HG02763 (cell line): ENCODE data around the gene MT1F.
"Not testable (repeated sequence)": the region's sequence is repeated elsewhere in the genome, so short reads cannot be mapped to it uniquely, and the experiment has no call there.

Experiments
- ATAC-seq: cut with Tn5 transposase; IDR thresholded peaks from one replicate; pipeline ENCODE4 v1.9.1; 2021; ENCODE audit warnings: mild to moderate bottlenecking, moderate library complexity; ENCODE audit not compliant: unreplicated experiment

The MT1F gene

DNA sequence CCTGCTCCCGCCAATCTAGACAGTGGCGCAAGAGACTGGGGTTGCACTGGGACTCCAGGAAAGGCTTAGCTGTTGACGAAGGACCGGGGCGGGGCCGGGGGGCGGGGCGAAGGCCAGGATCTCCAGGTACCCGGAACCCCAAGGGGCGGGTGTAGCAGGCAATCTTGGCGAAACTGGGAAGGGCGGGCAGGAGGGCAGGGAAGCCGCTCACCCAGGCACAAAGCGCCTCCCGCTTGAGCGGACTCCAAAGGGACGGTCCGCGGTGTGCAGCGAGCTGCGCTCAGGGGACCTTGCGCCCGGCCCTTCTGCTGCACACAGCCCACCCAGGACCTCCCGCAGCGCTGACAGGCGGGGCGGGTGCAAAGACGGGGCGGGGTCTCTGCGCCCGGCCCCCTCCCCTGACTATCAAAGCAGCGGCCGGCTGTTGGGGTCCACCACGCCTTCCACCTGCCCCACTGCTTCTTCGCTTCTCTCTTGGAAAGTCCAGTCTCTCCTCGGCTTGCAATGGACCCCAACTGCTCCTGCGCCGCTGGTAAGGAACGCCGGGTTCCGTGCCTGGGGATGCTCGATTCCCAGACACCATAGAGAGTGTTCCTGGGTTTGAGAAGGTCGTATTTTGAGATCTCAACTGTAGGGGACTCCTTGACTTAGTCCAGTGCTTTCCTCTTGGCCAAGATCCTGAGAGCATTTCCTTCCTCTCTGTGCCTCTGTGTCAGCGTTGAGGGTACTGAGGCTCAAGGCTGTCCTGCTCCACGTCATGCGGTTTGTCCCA is at the start of gene MT1F:
Gene MT1F, plus strand, starts transcription at position 405 of the 772 bp plus-strand sequence. Its CDS starts 100 bp downstream, at position 505.
- no peak for ATAC-seq

DNA sequence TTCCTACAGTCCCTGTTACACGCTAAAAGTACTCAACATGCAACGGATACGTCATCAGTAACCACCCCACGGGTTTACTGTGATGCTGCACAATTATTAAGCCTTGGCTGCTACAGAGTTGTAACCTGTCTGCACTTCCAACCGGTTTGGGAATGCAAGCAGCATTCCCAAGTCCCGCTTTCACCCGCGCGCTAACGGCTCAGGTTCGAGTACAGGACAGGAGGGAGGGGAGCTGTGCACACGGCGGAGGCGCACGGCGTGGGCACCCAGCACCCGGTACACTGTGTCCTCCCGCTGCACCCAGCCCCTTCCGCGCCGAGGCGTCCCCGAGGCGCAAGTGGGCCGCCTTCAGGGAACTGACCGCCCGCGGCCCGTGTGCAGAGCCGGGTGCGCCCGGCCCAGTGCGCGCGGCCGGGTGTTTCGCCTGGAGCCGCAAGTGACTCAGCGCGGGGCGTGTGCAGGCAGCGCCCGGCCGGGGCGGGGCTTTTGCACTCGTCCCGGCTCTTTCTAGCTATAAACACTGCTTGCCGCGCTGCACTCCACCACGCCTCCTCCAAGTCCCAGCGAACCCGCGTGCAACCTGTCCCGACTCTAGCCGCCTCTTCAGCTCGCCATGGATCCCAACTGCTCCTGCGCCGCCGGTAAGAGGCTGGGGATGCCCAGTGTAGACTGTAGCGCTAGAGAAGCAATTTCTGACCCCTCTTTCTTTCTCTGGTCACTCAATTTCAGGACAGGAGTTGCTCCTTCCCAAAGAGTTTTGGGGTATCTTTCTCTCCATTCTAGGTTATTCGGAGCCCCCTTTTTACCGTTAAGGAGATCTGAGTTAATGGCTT is 49.5 kb upstream of the MT1F start, which contains the start of gene MT2A:
Gene MT2A, plus strand, starts transcription at position 542 of the 833 bp plus-strand sequence. Its CDS starts 72 bp downstream, at position 614.
- ATAC-seq = peak; percentile 87

DNA sequence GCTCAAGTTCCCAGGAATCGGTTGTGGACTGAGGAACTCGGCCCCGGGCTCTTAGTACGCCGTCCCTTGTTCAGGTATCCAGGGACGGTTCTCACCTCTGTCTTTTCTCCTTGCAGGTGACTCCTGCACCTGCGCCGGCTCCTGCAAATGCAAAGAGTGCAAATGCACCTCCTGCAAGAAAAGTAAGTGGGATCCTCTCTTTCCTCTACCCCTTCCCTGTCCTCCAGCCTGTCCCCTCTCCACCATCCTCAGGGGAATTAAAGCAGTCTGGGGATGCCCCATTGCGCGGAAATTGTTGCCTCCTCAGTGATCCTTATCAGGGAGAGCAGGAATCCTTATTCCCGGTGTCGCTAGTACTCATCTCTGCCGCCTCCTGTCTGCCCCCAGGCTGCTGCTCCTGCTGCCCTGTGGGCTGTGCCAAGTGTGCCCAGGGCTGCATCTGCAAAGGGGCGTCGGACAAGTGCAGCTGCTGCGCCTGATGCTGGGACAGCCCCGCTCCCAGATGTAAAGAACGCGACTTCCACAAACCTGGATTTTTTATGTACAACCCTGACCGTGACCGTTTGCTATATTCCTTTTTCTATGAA is 48.8 kb upstream of the MT1F start:
- ATAC-seq = no peak

DNA sequence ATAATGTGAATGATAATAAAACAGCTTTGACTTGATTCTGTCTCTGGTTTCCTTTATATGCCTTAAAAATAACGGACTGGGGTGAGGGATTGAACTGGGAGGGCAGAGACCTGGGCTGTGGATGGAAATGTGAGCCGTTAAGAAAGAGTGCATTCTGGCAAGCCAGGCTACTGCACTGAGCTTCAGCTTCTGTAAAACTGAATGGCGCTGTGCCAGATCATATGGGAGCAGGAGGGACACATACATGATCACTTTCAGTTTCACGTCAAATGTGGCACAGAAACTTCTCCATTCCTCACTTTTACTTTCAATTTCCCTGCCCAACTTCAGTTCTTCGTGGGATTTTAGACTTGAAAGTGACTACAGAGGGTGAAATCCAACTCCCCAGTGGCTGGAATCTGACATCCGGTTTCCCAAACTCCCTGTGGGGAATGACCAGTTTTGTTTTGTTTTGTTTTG is 48.3 kb upstream of the MT1F start:
- ATAC-seq = no peak

DNA sequence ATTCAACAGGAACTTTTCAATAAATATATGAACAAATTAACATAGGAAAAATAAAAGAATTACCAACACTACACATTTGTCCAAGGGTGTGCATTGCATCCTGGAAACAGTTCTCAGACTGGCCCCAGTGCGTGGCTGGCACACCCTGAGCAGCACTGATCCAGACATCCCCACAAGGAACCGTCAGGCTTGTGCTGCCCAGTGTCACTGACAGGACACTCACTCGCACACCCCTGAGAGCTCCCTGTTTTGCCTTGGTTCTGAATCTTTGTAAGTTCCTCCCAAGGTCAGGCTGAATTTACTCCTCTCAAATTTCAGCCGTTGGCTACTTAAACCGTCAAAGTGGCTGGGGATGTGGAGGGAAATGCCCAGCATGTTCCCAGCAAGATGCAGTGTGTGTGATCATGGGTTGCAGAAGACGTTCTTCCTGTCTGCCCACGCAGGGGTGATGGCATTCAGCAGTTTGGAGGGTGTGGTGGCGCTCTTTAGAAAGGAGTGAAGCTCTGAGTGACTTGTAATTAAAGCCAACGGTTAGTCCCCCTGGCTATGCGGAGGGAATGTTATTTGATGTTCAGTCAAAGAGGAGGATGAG is 47.6 kb upstream of the MT1F start:
- peak; percentile 32 for ATAC-seq

DNA sequence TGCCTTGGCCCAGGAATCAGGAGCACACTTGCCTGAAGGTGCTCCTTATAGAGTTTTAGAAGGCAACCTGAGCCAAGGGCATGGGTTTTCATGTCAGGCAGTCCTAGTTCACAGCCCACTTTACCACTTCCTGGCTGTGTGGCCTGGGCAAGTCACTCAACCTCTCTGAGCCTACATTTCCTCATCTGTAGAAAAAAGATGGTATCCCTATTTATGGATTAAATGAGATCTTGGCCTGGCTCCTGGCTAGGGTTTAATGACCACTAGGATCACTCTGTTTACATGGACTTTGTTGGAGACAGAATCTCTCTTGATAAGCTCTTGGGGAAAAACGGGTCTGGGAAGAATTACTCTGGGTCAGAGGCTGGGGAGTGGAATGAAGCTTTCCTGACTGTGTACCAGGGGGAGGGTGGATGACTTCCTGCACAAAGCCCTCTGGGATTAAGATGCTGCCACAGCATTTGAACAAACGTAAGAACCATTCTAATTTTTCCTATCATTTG is 47.1 kb upstream of the MT1F start:
- ATAC-seq = no peak

DNA sequence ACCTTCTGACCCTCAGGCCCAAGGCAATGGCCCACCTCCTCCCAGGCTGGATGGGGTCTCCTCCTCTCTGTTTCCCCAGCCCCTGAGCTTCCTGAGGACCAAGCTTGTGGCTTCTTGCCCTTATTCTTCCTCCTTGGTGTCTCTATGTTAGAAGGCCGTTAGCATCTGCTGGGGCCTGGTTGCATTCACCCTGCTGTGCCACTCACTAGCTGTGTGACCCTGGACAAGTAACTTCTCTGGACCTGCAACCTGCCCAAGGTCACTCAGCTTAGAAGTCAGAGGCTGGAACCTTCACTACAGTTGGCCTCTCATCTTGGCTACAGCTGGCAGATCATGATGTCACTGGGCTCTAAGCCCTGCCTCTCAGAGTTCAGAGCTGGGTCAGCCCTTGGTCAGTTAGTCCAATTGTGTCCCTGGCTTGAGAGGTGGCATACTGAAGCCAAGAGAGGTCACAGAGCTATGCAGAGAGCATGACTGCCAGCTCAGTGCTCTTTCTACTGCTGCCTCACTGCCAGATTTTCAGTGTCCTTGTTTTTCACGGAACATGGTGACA is 46.4 kb upstream of the MT1F start:
- no peak for ATAC-seq

DNA sequence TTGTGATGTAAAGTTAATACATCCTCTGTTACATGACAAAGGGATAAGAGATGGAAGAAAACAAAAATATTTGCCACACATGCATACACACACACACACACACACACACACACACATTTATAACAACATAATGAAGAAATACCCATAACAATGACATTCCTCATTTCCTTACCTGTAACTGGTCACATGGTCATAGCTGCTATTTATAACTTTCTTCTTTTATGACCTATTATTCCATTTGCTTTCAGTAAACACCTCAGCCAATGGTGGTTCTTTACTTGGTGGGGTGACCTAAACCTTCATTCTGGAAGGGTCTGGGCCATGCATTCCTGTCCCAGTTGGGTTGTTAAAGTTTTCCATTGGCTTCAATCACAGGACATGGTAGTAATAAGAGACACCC is 44.1 kb upstream of the MT1F start:
- no peak for ATAC-seq

DNA sequence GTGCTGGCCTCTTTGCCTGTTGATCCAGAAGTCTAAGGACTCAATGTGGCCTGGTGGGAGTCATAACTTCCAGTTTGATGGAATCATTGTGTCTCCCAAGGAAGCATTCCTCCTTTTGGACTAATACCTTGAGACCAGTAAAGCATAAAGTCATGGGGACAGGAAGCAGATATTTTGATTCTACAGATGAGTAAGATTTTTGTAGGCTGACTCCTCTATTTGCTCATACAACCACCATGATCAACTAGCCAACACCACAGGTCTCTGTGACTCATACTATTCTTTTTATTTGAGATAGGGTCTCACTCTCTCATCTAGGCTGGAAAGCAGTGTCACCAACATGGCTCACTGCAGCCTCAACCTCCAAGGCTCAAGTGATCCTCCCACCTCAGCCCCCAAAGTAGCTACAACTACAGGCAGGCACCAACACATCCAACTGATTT is 43.2 kb upstream of the MT1F start:
- ATAC-seq = no peak

DNA sequence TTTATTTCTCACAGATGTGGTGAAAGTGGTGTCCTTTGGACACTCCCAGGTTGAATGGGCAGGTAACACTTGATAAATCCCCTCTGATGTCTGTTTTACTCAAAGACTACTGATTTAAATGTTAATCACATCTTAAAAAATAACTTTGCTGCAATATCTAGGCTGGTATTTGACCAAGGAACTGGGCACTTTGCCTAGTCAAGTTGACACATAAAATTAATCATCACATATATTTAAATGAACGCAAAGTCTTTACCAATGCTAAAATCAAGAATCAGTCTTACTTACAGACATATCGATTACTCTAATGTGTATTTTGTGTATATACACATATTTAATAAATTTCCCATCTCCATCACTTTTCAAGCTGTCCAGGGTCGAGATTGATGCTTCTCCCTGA is 42.4 kb upstream of the MT1F start:
- ATAC-seq = no peak

DNA sequence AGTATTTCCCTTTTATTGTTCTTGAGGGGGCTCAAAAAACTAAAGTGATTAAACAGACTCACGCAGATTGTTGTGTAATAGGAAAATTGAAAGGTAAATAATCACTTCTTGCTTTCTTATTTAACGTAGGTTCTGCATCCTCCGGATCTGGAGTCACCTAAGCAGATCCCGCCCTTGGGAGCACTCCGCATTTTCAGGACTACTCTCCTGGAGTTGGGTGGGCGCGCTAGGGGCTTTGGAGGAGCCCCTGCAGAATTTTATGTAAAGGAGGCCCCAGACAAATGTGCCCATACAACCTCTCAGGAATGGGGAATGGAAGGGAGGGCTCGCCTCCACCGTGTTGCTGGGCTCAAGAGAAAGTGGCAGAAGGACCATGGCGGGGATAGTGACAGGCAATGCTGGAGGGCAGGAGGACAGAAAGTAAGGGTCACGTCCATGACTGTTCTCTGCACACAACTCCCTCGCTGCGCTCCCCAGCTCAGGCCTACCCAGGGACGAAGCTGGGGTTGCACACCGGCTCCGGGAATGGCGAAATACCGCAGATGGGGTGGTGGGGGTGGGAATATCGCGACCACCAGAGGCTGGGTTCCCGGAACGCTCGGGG is 41.0 kb upstream of the MT1F start:
- no peak for ATAC-seq

DNA sequence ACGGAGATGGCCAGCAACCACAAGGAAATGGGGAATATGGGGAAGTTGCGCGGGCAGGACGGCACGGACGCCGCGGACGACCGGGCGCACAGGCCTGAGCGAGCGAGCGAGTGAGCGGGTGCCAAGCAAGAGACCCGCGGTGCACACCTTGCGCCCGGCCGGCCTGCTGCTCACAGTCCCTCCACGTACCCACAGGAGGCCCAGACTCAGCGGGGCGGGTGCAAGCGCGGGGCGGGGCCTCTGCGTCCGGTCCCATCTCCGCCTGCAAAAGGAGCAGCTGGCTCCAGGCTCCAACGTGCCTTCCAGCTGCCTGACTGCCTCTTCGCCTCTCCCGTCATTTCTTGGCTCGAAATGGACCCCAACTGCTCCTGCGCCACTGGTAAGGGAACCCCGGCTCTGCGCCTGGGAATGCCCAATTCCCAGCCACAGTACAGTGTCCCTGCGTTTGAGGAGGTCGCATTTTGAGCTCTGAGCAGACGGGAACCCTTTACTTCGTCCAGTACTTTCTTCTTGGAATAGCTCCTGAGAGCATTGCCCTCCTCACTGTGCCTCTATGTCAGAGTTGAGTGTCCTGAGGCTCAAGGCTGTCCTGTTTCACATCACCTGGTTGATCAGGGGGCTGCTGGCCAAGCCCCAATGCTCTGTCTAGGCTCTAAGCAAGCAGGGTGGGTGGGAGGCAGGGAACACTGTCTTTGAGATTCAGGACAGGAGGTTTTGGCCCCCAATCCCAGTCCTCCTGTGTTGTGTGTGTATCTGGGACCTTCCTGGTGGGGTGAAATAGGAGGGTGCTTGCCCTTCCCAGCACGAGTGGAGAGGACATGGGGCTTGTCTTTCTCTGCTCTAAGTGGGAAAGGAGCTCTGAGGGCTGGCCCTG is 40.3 kb upstream of the MT1F start:
- no peak for ATAC-seq

DNA sequence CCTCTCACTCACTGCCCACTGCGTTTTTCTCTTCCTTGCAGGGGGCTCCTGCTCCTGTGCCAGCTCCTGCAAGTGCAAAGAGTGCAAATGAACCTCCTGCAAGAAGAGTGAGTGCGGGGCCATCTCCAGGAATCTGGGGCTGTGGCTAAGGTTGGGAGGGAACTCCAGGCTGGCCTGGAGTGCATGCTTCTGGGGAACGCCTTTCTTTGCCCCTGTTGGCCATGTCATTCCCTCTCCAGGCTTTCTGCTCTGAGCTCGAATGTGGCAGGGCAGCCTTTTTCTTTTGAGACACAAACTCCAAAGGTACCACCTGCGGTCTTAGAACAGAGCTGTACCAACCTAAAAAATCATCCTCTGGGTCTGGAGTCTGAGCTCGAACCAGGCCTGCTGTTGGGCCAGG is 39.6 kb upstream of the MT1F start:
- ATAC-seq = no peak

DNA sequence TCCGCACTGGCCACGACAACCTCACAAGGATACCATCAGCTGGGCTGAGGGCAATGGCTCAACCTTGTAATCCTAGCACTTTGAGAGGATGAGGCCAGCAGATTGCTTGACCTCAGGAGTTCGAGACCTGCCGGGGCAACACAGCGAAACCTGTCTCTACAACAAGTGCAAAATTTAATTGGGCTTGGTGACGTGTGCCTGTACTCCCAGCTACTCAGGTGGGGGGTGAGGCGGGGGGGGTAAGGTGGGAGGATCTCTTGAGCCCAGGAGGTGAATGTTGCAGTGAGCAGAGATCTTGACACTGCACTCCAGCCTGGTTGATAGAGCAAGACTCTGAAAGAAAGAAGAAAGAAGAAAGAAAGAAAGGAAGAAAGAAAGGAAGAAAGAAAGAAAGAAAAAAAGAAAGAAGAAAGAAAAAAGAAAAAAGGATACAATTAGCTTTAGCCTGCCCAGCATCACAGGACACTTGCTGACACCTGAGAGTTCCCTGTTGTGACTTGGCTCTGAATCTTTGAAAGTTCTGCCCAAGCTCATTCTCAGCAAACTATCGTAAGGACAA is 37.3 kb upstream of the MT1F start:
- no peak for ATAC-seq

DNA sequence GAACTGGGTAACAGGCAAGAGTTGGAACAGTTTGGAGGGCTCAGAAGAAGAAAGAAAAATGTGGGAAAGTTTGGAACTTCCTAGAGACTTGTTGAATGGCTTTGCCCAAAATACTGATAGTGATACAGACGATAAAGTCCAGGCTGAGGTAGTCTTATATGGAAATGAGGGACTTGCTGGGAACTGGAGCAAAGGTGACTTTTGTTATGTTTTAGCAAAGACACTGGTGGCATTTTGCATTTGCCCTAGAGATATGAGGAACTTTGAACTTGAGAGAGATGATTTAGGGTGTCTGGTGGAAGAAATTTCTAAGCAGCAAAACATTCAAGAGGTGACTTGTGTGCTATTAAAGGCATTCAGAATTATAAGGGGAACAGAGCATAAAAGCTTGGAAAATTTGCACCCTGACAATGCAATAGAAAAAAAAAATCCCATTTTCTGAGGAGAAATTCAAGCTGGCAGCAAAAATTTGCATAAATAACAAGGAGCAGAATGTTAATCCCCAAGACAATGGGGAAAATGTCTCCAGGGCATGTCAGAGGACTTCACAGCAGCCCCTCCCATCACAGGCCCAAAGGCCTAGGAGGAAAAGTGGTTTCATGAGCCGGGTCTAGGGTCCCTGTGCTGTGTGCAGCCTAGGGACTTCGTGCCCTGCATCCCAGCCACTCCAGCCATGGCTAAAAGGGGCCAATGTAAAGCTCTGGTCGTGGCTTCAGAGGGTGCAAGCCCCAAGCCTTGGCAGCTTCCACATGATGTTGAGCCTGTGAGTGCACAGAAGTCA is 35.9 kb upstream of the MT1F start:
- not testable (repeated sequence) for ATAC-seq

DNA sequence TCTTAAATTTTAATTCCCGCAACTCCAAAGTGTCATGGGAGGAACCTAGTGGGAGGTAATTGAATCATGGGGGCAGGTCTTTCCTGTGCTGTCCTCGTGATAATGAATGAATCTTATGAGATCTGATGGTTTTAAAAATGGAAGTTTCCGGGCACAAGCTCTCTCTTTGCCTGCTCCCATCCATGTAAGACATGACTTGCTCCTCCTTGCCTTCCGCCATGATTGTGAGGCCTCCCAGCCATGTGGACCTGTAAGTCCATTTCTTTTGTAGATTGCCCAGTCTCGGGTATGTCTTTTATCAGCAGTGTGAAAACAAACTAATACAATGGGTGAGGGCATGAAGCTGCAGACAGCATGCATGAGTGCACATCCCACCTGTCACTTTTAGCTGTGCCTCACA is 34.6 kb upstream of the MT1F start:
- ATAC-seq = not testable (repeated sequence)

DNA sequence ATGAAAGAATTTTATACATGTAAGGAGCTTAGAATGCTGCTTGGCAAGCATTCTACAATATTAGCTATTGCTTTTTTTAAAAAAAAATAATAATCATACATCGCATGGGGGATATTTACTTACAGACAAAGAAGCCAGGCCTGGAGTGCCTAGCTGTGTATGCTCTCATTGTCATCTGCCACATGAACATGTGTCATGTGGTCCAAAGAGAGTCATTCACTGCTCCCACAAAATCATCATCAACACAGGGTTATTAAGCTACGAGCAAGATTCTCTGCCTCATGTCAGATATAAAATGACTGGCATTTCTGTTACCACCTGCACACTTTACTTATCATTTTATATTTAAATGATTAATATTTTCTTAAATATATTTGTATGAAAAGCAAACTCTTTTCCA is 34.1 kb upstream of the MT1F start:
- ATAC-seq = no peak
